Ishikawa (cell line): Measurements from ENCODE around the gene PPP1R3D.

Source experiments
- CEBPB ChIP-seq: IDR thresholded peaks from 2 replicates; pipeline ENCODE4 v1.6.1; 2012
- EGR1 ChIP-seq: IDR thresholded peaks from 2 replicates; pipeline ENCODE4 v1.6.1; 2012
- EP300 ChIP-seq: IDR thresholded peaks from 2 replicates; pipeline ENCODE4 v1.6.1; 2012; ENCODE audit warnings: borderline replicate concordance
- RAD21 ChIP-seq: IDR thresholded peaks from 2 replicates; pipeline ENCODE4 v1.6.1; 2012; ENCODE audit warnings: low read depth
- TAF1 ChIP-seq: IDR thresholded peaks from 2 replicates; pipeline ENCODE4 v1.6.1; 2012; ENCODE audit warnings: low read depth, mild to moderate bottlenecking
- TCF12 ChIP-seq: IDR thresholded peaks from 2 replicates; pipeline ENCODE4 v1.6.1; 2012; ENCODE audit warnings: low read depth
- TEAD4 ChIP-seq: IDR thresholded peaks from 2 replicates; pipeline ENCODE4 v1.6.1; 2012
- YY1 ChIP-seq: IDR thresholded peaks from 2 replicates; pipeline ENCODE4 v1.6.1; 2012; ENCODE audit warnings: low read depth
- ZBTB7A ChIP-seq: IDR thresholded peaks from 2 replicates; pipeline ENCODE4 v1.6.1; 2012; ENCODE audit warnings: low read depth
- TF ChIP-seq, protein P1 (sequence below): IDR thresholded peaks from 2 replicates; pipeline ENCODE4 v1.6.1; 2012; ENCODE audit warnings: low read depth, mild to moderate bottlenecking
- TF ChIP-seq, protein P2 (sequence below): IDR thresholded peaks from 2 replicates; pipeline ENCODE4 v1.6.1; 2012
- TF ChIP-seq, protein P3 (sequence below): IDR thresholded peaks from 2 replicates; pipeline ENCODE4 v1.6.1; 2012

DNA sequence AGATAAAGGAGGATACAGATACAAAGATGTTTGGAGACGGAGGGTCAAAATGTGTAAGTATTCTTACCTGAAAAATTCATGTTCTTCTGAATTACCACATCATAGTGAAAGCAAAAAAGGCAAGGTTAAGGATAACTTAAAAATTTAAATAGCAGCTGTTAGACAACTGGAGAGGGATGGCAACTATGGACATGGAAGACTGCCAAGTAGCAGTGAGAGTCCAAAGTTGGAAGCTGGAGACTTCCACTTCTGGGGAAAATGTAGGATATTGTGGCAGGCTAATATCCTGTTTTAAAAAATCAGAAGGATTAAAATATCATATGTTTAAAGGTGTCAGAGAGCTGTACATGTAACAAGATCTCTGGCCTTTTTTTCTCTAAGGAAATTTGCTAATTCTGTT, 36.5 kb downstream of the PPP1R3D start:
- TF ChIP-seq ZBTB7A: no peak
- no peak for TF ChIP-seq YY1
- TF ChIP-seq, protein P1, sequence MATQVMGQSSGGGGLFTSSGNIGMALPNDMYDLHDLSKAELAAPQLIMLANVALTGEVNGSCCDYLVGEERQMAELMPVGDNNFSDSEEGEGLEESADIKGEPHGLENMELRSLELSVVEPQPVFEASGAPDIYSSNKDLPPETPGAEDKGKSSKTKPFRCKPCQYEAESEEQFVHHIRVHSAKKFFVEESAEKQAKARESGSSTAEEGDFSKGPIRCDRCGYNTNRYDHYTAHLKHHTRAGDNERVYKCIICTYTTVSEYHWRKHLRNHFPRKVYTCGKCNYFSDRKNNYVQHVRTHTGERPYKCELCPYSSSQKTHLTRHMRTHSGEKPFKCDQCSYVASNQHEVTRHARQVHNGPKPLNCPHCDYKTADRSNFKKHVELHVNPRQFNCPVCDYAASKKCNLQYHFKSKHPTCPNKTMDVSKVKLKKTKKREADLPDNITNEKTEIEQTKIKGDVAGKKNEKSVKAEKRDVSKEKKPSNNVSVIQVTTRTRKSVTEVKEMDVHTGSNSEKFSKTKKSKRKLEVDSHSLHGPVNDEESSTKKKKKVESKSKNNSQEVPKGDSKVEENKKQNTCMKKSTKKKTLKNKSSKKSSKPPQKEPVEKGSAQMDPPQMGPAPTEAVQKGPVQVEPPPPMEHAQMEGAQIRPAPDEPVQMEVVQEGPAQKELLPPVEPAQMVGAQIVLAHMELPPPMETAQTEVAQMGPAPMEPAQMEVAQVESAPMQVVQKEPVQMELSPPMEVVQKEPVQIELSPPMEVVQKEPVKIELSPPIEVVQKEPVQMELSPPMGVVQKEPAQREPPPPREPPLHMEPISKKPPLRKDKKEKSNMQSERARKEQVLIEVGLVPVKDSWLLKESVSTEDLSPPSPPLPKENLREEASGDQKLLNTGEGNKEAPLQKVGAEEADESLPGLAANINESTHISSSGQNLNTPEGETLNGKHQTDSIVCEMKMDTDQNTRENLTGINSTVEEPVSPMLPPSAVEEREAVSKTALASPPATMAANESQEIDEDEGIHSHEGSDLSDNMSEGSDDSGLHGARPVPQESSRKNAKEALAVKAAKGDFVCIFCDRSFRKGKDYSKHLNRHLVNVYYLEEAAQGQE: no peak
- no peak for TF ChIP-seq RAD21
- no peak for TF ChIP-seq TCF12
- no peak for TF ChIP-seq CEBPB
- TF ChIP-seq, protein P2, sequence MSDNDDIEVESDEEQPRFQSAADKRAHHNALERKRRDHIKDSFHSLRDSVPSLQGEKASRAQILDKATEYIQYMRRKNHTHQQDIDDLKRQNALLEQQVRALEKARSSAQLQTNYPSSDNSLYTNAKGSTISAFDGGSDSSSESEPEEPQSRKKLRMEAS: no peak
- TF ChIP-seq TEAD4: no peak
- TF ChIP-seq TAF1: no peak
- TF ChIP-seq EP300: no peak
- TF ChIP-seq EGR1: no peak
- TF ChIP-seq, protein P3, sequence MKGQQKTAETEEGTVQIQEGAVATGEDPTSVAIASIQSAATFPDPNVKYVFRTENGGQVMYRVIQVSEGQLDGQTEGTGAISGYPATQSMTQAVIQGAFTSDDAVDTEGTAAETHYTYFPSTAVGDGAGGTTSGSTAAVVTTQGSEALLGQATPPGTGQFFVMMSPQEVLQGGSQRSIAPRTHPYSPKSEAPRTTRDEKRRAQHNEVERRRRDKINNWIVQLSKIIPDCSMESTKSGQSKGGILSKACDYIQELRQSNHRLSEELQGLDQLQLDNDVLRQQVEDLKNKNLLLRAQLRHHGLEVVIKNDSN: no peak
